HG02610 (cell line): ENCODE measurements around the gene RGS21.
"Not testable (repeated sequence)": the region's sequence is repeated elsewhere in the genome, so short reads cannot be mapped to it uniquely, and the experiment has no call there.

Experiments used
- ATAC-seq: cut with Tn5 transposase; IDR thresholded peaks from one replicate; pipeline ENCODE4 v1.9.1; 2021; ENCODE audit warnings: mild to moderate bottlenecking, moderate library complexity; ENCODE audit not compliant: unreplicated experiment

The RGS21 gene

GRCh38 chr1:192316942-192317450, at the start of gene RGS21:
RGS21 (plus strand) TSS chr1:192316992; CDS start chr1:192343037, 26,045 bp downstream.
- ATAC-seq: no peak

- no peak for ATAC-seq
Measured at GRCh38 chr1:192268468-192269052, 48.2 kb upstream of the RGS21 start.

- no peak for ATAC-seq
Measured at GRCh38 chr1:192270398-192270797, 46.4 kb upstream of the RGS21 start.

GRCh38 chr1:192272732-192273131, 44.1 kb upstream of the RGS21 start:
- no peak for ATAC-seq

GRCh38 chr1:192274588-192274987, 42.2 kb upstream of the RGS21 start:
- no peak for ATAC-seq

- no peak for ATAC-seq
Measured at GRCh38 chr1:192277635-192278034, 39.2 kb upstream of the RGS21 start.

GRCh38 chr1:192284927-192285326, 31.9 kb upstream of the RGS21 start:
- no peak for ATAC-seq

- no peak for ATAC-seq
Measured at GRCh38 chr1:192303029-192303428, 13.8 kb upstream of the RGS21 start.

GRCh38 chr1:192308314-192308713, 8.5 kb upstream of the RGS21 start:
- not testable (repeated sequence) for ATAC-seq

GRCh38 chr1:192311281-192311680, 5.5 kb upstream of the RGS21 start:
- ATAC-seq: no peak

GRCh38 chr1:192327997-192328396, 11.2 kb downstream of the RGS21 start:
- ATAC-seq: no peak

GRCh38 chr1:192342842-192343241, 26.1 kb downstream of the RGS21 start:
- no peak for ATAC-seq

GRCh38 chr1:192343344-192343743, 26.6 kb downstream of the RGS21 start:
- ATAC-seq: no peak

GRCh38 chr1:192349314-192349713, 32.5 kb downstream of the RGS21 start:
- no peak for ATAC-seq

- no peak for ATAC-seq
Measured at GRCh38 chr1:192350356-192350755, 33.6 kb downstream of the RGS21 start.

- no peak for ATAC-seq
Measured at GRCh38 chr1:192351550-192351949, 34.8 kb downstream of the RGS21 start.

- no peak for ATAC-seq
Measured at GRCh38 chr1:192357924-192358323, 41.1 kb downstream of the RGS21 start.

GRCh38 chr1:192358402-192358801, 41.6 kb downstream of the RGS21 start:
- ATAC-seq: no peak

GRCh38 chr1:192358822-192359221, 42.0 kb downstream of the RGS21 start:
- ATAC-seq: no peak

GRCh38 chr1:192363177-192363576, 46.4 kb downstream of the RGS21 start:
- ATAC-seq: no peak

GRCh38 chr1:192367436-192367835, 50.6 kb downstream of the RGS21 start:
- no peak for ATAC-seq

GRCh38 chr1:192375306-192375705, 58.5 kb downstream of the RGS21 start:
- no peak for ATAC-seq

GRCh38 chr1:192376374-192376773, 59.6 kb downstream of the RGS21 start:
- no peak for ATAC-seq
